Left ventricle myocardium inferior (tissue), 1 donor: ENCODE results near the gene IRF5. TPM values are rescaled to one million over a fixed set of nuclear protein-coding genes. Genes with fewer than 3 reads are reported as not detected.

Source experiments
- DNase-seq: peaks from one replicate; pipeline ENCODE4 v3.0.0-alpha.2; 2020
- H3K27ac ChIP-seq: fragments of 200-600 bp; replicated peaks from 2 replicates; pipeline ENCODE4 v1.8.0; 2021
- H3K27me3 ChIP-seq: fragments of 200-600 bp; 2 replicates; pipeline ENCODE4 v1.8.0; 2021; ENCODE audit warnings: low read depth
- H3K36me3 ChIP-seq: fragments of 200-600 bp; 2 replicates; pipeline ENCODE4 v1.8.0; 2021
- H3K4me1 ChIP-seq: fragments of 200-600 bp; 2 replicates; pipeline ENCODE4 v1.8.0; 2021
- H3K4me3 ChIP-seq: fragments of 200-600 bp; 2 replicates; pipeline ENCODE4 v1.8.0; 2021; ENCODE audit warnings: mild to moderate bottlenecking, moderate library complexity
- H3K9me3 ChIP-seq: fragments of 200-600 bp; replicated peaks from 2 replicates; pipeline ENCODE4 v1.8.0; 2021
- intact Hi-C: fragments of 100-400 bp; cut with micrococcal nuclease; formaldehyde crosslinking; loops from one replicate; pipeline ENCODE4 v1.11.0; 2022
- total RNA-seq: library from RNA; stranded (reverse); fragmentation: NEBNext Ultra II Directional; extraction: Animal tissue kit (Norgen Biotek cat#: 25700); gene quantifications from one replicate; pipeline ENCODE4 v1.2.1, GENCODE V29; 2021
- TF ChIP-seq, protein P1 (sequence below): fragments of 200-600 bp; IDR thresholded peaks from 2 replicates; pipeline ENCODE4 v1.8.0; 2021; ENCODE audit warnings: antibody characterized with exemption, mild to moderate bottlenecking, borderline replicate concordance
- donor health status: DM: no; HTN: yes; CAD: no; lungs with severe emphysema.

Gene IRF5
- total RNA-seq, 1 donor from 2014 or later: 2.2 TPM

DNA sequence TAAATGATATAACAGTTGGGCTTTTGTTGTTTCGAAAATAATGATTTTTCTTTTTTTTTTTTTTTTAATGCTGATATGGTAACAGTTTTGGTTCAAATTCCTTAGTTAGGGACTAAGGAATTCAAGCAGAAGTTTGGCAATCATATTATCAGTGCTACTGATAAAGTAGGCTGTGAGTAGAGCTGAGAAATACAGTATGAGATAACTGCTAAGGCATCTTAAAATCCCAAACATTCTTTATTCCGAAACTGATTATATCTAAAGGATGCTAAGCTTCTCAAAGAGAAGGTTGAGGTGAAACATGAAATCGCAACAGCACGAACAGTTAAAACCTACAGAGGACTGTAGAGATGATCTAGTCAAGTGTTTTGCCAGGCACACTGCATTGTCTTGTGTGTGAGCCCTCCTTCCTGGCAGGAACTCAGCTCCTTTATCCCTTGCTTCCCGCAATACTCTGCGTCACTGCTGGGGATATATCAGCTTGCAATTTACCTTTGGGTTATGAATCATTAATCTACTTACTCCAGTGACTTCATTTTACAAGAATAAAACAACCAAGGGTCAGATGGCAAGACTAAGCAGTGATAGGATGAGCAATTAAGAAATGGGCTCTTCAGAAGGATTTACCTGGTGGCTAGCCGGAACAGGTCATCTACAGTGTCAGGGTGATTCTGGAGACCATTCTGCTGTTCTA is 36.7 kb downstream of the IRF5 start:
- TF ChIP-seq, protein P1, sequence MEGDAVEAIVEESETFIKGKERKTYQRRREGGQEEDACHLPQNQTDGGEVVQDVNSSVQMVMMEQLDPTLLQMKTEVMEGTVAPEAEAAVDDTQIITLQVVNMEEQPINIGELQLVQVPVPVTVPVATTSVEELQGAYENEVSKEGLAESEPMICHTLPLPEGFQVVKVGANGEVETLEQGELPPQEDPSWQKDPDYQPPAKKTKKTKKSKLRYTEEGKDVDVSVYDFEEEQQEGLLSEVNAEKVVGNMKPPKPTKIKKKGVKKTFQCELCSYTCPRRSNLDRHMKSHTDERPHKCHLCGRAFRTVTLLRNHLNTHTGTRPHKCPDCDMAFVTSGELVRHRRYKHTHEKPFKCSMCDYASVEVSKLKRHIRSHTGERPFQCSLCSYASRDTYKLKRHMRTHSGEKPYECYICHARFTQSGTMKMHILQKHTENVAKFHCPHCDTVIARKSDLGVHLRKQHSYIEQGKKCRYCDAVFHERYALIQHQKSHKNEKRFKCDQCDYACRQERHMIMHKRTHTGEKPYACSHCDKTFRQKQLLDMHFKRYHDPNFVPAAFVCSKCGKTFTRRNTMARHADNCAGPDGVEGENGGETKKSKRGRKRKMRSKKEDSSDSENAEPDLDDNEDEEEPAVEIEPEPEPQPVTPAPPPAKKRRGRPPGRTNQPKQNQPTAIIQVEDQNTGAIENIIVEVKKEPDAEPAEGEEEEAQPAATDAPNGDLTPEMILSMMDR: no peak
- intact Hi-C loops: no loop called here
- Histone ChIP-seq H3K27me3 (no peaks in the 10 kb centered on the region), H3K36me3 (peaks cover 90% of the 10 kb centered on the region), H3K27ac (no peak overlapping the region), H3K9me3 (no peaks in the 10 kb centered on the region), H3K4me1 (no peaks in the 10 kb centered on the region), H3K4me3 (no peak overlapping the region)
- no peak for DNase-seq

DNA sequence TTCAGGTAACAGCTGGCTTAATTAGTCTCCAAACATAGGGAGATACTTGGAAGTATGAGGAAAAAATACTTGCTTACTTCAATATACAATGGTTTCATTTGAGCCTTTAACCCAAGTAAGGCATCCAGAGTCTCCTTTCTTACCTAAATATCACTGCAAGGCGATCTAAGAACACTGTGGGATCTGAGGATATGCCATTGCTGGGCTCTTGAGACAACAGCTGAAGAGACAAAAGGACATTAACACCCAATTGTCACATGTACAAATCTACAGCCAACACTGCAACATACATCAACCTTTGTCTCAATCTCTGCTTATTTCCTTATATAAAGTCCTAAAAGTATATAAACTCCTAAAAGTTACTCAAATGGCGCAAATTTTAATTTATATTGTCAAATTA is 44.4 kb downstream of the IRF5 start:
- Histone ChIP-seq H3K27me3 (no peaks in the 10 kb centered on the region), H3K27ac (no peak overlapping the region), H3K4me1 (no peaks in the 10 kb centered on the region), H3K4me3 (no peak overlapping the region), H3K9me3 (no peaks in the 10 kb centered on the region), H3K36me3 (peaks cover 99% of the 10 kb centered on the region)
- no peak for DNase-seq
- intact Hi-C loops: no loop called here
- TF ChIP-seq, protein P1: no peak

DNA sequence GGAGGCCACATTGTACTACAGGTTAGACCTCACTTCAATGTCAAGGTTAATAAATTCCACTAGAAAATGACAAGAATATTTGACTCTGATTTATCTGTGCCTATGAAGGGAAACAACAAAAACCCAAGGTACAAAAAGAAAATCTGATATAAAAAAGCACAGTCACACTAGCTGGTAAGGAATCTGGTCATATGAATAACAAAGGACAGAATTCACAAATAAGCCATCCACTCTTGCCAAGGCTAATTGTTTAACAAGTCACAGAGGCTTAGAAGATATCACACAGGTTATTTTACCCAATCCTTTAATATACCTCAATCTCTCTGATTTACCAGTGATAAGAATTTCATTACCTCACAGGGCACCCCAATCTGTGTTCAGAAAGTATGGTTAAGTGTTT is 47.9 kb downstream of the IRF5 start:
- intact Hi-C loops: no loop called here
- TF ChIP-seq, protein P1: no peak
- peaks cover 99% of the 10 kb centered on the region for H3K36me3 ChIP-seq

DNA sequence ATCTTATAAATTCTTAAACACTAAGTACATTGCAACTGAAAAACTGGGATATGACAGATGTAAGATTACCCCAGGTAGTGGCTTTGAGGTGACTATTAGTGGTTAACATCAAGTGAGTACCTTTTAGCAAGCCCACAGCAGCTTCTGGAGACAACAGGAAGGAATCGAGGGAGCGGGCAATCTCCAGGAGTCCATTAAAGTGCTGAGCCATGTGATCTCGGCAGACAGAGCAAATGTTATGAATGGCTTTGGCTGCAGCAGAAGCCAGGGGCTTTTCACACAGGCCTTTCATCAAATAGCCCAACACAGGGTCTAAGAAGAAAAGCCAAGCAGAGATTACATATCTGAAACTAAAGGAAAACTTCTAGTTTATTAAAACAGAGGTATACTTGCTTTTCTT is 48.9 kb downstream of the IRF5 start:
- Histone ChIP-seq H3K9me3 (no peaks in the 10 kb centered on the region), H3K4me3 (no peak overlapping the region), H3K27me3 (no peaks in the 10 kb centered on the region), H3K36me3 (peaks cover 99% of the 10 kb centered on the region), H3K27ac (no peak overlapping the region), H3K4me1 (no peaks in the 10 kb centered on the region)
- TF ChIP-seq, protein P1: no peak
- intact Hi-C loops: no loop called here
- DNase-seq: no peak

More for the DNA sequence above, 47.9 kb downstream of the IRF5 start:
- Histone ChIP-seq H3K4me1 (no peaks in the 10 kb centered on the region), H3K27me3 (no peaks in the 10 kb centered on the region), H3K4me3 (no peak overlapping the region), H3K27ac (no peak overlapping the region), H3K9me3 (no peaks in the 10 kb centered on the region)
- no peak for DNase-seq

DNA sequence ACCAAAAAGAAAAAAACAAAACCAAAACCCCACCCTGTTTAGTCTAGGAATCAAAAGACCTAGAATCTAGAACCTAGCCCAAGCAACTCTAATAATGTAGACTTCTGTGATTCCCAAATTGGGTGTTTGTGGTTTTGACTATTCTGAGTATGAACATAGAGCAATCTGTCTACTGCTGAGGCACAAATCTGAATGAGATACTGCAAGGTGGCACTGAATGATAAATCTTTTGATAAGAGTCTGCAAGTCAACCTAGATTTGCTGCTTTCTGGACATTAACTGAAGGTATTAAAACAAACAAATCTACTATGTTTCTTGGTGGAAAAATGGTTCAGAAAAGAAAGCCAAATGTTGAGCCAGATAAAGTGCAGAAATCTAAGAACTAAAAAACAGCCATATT is 50.6 kb downstream of the IRF5 start:
- Histone ChIP-seq H3K27ac (no peak overlapping the region), H3K36me3 (peaks cover 99% of the 10 kb centered on the region), H3K27me3 (no peaks in the 10 kb centered on the region), H3K9me3 (no peaks in the 10 kb centered on the region), H3K4me3 (no peak overlapping the region), H3K4me1 (no peaks in the 10 kb centered on the region)
- intact Hi-C loops: no loop called here
- DNase-seq: no peak
- TF ChIP-seq, protein P1: no peak
